ENCODE data around the gene CNTLN.
"Not testable (repeated sequence)": the region's sequence is repeated elsewhere in the genome, so short reads cannot be mapped to it uniquely, and the experiment has no call there.

Gene CNTLN

GRCh38 chr9:17491780-17492179 is 356.9 kb downstream of the CNTLN start:
- H3K9me3 ChIP-seq (ENCODE audit: control insufficient read depth, insufficient read depth, low read length): no peaks in the 10 kb centered on the region
- H3K4me1 ChIP-seq (ENCODE audit: control insufficient read depth, insufficient read depth, low read length): no peaks in the 10 kb centered on the region
- no peak overlapping the region for H3K27ac ChIP-seq (ENCODE audit: low read depth, low read length)
- H3K9ac ChIP-seq (ENCODE audit: low read depth, low read length): no peak overlapping the region
- H3K36me3 ChIP-seq (ENCODE audit: control insufficient read depth, insufficient read depth, low read length): no peaks in the 10 kb centered on the region
- no peak overlapping the region for H3K4me3 ChIP-seq (ENCODE audit: low read depth, low read length)
- no peaks in the 10 kb centered on the region for H3K27me3 ChIP-seq (ENCODE audit: control insufficient read depth, insufficient read depth, low read length)

- Histone ChIP-seq H3K9ac (ENCODE audit: low read depth, low read length) (no peak overlapping the region), H3K4me1 (ENCODE audit: control insufficient read depth, insufficient read depth, low read length) (no peaks in the 10 kb centered on the region), H3K27ac (ENCODE audit: low read depth, low read length) (no peak overlapping the region), H3K4me3 (ENCODE audit: low read depth, low read length) (no peak overlapping the region), H3K9me3 (ENCODE audit: control insufficient read depth, insufficient read depth, low read length) (no peaks in the 10 kb centered on the region), H3K27me3 (ENCODE audit: control insufficient read depth, insufficient read depth, low read length) (no peaks in the 10 kb centered on the region), H3K36me3 (ENCODE audit: control insufficient read depth, insufficient read depth, low read length) (no peaks in the 10 kb centered on the region)
Observed at GRCh38 chr9:17503196-17503595, 368.4 kb downstream of the CNTLN start.

- Histone ChIP-seq H3K27me3 (ENCODE audit: control insufficient read depth, insufficient read depth, low read length) (no peaks in the 10 kb centered on the region), H3K4me3 (ENCODE audit: low read depth, low read length) (no peak overlapping the region), H3K9ac (ENCODE audit: low read depth, low read length) (no peak overlapping the region), H3K27ac (ENCODE audit: low read depth, low read length) (no peak overlapping the region), H3K9me3 (ENCODE audit: control insufficient read depth, insufficient read depth, low read length) (no peaks in the 10 kb centered on the region), H3K36me3 (ENCODE audit: control insufficient read depth, insufficient read depth, low read length) (no peaks in the 10 kb centered on the region), H3K4me1 (ENCODE audit: control insufficient read depth, insufficient read depth, low read length) (no peaks in the 10 kb centered on the region)
Observed at GRCh38 chr9:17509151-17509550, 374.3 kb downstream of the CNTLN start.

- no peak overlapping the region for H3K9ac ChIP-seq (ENCODE audit: low read depth, low read length)
- no peak overlapping the region for H3K4me3 ChIP-seq (ENCODE audit: low read depth, low read length)
- H3K4me1 ChIP-seq (ENCODE audit: control insufficient read depth, insufficient read depth, low read length): no peaks in the 10 kb centered on the region
- H3K9me3 ChIP-seq (ENCODE audit: control insufficient read depth, insufficient read depth, low read length): no peaks in the 10 kb centered on the region
- no peaks in the 10 kb centered on the region for H3K36me3 ChIP-seq (ENCODE audit: control insufficient read depth, insufficient read depth, low read length)
- no peak overlapping the region for H3K27ac ChIP-seq (ENCODE audit: low read depth, low read length)
- H3K27me3 ChIP-seq (ENCODE audit: control insufficient read depth, insufficient read depth, low read length): no peaks in the 10 kb centered on the region
Observed at GRCh38 chr9:17509701-17510100, 374.9 kb downstream of the CNTLN start.

- Histone ChIP-seq H3K36me3 (ENCODE audit: control insufficient read depth, insufficient read depth, low read length) (no peaks in the 10 kb centered on the region), H3K27ac (ENCODE audit: low read depth, low read length) (peak overlapping the region; percentile 62), H3K4me1 (ENCODE audit: control insufficient read depth, insufficient read depth, low read length) (peaks cover 15% of the 10 kb centered on the region), H3K4me3 (ENCODE audit: low read depth, low read length) (no peak overlapping the region), H3K9ac (ENCODE audit: low read depth, low read length) (no peak overlapping the region), H3K9me3 (ENCODE audit: control insufficient read depth, insufficient read depth, low read length) (no peaks in the 10 kb centered on the region), H3K27me3 (ENCODE audit: control insufficient read depth, insufficient read depth, low read length) (no peaks in the 10 kb centered on the region)
Observed at GRCh38 chr9:17519761-17520160, 384.9 kb downstream of the CNTLN start.

DNA sequence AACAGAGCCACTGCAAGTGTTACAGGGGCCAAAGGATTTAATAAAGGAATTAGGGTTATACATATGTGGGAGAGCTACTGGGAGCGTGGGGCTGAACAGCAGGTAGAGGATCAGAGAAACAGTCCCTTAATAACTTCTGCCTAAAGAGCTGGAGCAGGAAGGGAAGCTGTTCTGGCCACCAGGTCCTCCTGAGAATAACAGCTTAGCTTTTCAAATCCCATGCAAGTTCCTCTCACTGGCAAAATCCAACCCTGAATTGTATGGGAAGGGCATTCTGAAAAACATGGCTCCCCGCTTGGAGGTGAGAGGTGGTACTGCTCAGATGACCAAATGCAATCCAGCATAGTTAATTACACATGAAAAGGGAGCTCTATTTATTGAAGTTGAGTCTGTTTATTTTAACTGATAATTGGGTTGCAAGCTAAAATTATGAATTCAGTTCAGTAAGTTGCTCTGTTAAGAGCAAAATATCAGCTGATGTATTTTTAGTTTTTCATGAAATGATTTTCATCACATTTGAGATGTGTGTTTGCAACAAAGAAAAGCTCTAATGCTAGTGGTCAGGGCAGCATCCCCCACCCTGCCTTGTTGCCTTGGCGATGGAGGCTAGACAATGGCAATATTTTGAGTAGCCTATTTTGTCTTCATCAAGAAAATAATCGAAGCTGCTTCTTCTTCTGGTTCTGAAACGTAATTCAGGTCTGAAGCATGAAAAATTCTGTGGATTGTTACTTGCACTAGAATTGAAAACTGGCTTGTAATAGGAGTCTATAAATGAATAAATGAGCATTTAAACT is 385.6 kb downstream of the CNTLN start:
- Histone ChIP-seq H3K27me3 (ENCODE audit: control insufficient read depth, insufficient read depth, low read length) (no peaks in the 10 kb centered on the region), H3K4me3 (ENCODE audit: low read depth, low read length) (no peak overlapping the region), H3K27ac (ENCODE audit: low read depth, low read length) (peak overlapping the region; percentile 62), H3K9me3 (ENCODE audit: control insufficient read depth, insufficient read depth, low read length) (no peaks in the 10 kb centered on the region), H3K36me3 (ENCODE audit: control insufficient read depth, insufficient read depth, low read length) (no peaks in the 10 kb centered on the region), H3K4me1 (ENCODE audit: control insufficient read depth, insufficient read depth, low read length) (peaks cover 15% of the 10 kb centered on the region), H3K9ac (ENCODE audit: low read depth, low read length) (no peak overlapping the region)

DNA sequence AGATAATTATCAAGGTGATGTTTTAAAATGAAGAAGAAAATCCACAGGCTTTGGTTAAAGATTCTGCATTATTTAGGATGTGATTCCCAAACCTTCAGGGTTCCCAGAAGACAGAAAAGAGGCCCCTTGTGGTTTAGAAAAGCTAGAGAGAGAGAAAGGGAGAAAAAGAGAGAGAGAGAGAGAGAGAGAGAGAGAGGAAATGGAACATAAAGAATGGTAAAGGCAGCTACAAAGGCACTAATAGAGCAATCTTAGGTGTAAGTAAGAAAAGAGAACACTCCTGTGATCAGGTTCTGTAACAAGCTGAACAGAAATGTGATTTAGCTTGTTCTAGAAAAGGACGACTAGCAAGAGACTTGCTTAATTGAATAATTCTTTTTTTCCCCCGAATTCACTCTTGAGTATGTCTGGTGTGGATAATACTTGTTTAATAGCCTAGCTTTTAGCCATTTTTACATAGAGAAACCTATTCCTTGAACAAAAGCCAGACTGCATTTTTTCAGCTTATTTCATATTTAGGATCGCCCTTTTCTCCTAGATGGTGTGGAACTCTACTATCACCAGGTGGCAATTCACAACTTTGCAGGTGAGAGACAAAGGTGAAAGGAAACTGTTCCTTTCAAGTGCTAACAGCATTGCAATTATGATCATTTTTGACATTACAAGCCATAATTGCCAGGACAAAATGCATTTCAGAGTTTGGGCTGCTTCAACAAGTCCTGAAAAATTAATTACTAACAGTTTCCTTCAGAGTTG is 386.4 kb downstream of the CNTLN start:
- Histone ChIP-seq H3K9me3 (ENCODE audit: control insufficient read depth, insufficient read depth, low read length) (no peaks in the 10 kb centered on the region), H3K4me1 (ENCODE audit: control insufficient read depth, insufficient read depth, low read length) (peaks cover 15% of the 10 kb centered on the region), H3K4me3 (ENCODE audit: low read depth, low read length) (no peak overlapping the region), H3K27me3 (ENCODE audit: control insufficient read depth, insufficient read depth, low read length) (no peaks in the 10 kb centered on the region), H3K9ac (ENCODE audit: low read depth, low read length) (no peak overlapping the region), H3K36me3 (ENCODE audit: control insufficient read depth, insufficient read depth, low read length) (no peaks in the 10 kb centered on the region), H3K27ac (ENCODE audit: low read depth, low read length) (no peak overlapping the region)

DNA sequence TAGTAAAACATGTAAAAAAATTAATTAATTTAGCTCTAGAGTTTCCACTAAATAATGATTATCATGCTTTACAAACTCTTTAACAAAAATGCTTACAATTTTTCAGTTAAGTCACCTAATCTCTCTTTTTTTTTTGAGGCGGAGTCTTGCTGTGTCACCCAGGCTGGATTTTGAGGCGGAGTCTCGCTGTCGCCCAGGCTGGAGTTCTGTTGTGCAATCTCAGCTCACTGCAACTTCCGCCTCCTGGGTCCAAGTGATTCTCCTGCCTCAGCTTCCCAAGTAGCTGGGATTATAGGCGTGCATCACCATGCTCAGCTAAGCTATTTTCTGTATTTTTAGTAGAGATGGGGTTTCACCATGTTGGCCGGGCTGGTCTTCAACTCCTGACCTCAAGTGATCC is 391.9 kb downstream of the CNTLN start:
- not testable (repeated sequence) for H3K27ac ChIP-seq (ENCODE audit: low read depth, low read length); H3K27me3 ChIP-seq (ENCODE audit: control insufficient read depth, insufficient read depth, low read length); H3K36me3 ChIP-seq (ENCODE audit: control insufficient read depth, insufficient read depth, low read length); H3K9ac ChIP-seq (ENCODE audit: low read depth, low read length); H3K9me3 ChIP-seq (ENCODE audit: control insufficient read depth, insufficient read depth, low read length); H3K4me1 ChIP-seq (ENCODE audit: control insufficient read depth, insufficient read depth, low read length); H3K4me3 ChIP-seq (ENCODE audit: low read depth, low read length)

GRCh38 chr9:17528859-17529258 is 394.0 kb downstream of the CNTLN start:
- Histone ChIP-seq H3K27ac (ENCODE audit: low read depth, low read length) (no peak overlapping the region), H3K27me3 (ENCODE audit: control insufficient read depth, insufficient read depth, low read length) (no peaks in the 10 kb centered on the region), H3K4me1 (ENCODE audit: control insufficient read depth, insufficient read depth, low read length) (peaks cover 2% of the 10 kb centered on the region; the same call in 1 of the 2 replicates), H3K9ac (ENCODE audit: low read depth, low read length) (no peak overlapping the region), H3K36me3 (ENCODE audit: control insufficient read depth, insufficient read depth, low read length) (no peaks in the 10 kb centered on the region), H3K4me3 (ENCODE audit: low read depth, low read length) (no peak overlapping the region), H3K9me3 (ENCODE audit: control insufficient read depth, insufficient read depth, low read length) (no peaks in the 10 kb centered on the region)

- H3K4me3 ChIP-seq (ENCODE audit: low read depth, low read length): no peak overlapping the region
- H3K9ac ChIP-seq (ENCODE audit: low read depth, low read length): 0 out of 2 replicates have a peak overlapping the region, but pooled peaks have one; percentile 24
Observed at GRCh38 chr9:17531642-17532254, 396.9 kb downstream of the CNTLN start.

DNA sequence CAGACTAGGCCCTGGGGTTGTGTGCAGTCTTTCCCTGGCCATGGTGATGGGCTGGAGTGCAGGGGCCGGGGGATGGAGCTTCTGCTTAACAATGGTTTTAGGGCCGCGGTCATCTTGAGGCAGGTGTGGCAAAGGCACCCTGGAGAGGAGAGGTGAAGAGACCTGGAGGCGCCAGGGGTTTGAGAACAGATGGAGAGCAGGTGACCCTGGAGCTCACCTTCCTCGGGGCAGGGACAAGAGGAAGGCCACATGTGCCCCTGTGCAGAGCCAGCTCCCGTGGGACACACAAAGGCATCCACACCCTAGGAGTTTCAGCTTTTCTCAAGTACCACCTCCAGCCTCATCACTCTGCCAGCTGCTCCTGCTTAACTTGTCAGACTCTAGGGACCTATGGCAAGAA is 397.6 kb downstream of the CNTLN start:
- Histone ChIP-seq H3K27me3 (ENCODE audit: control insufficient read depth, insufficient read depth, low read length) (no peaks in the 10 kb centered on the region), H3K27ac (ENCODE audit: low read depth, low read length) (no peak overlapping the region), H3K4me1 (ENCODE audit: control insufficient read depth, insufficient read depth, low read length) (peaks cover 2% of the 10 kb centered on the region; the same call in 1 of the 2 replicates), H3K9me3 (ENCODE audit: control insufficient read depth, insufficient read depth, low read length) (no peaks in the 10 kb centered on the region), H3K9ac (ENCODE audit: low read depth, low read length) (no peak overlapping the region), H3K36me3 (ENCODE audit: control insufficient read depth, insufficient read depth, low read length) (no peaks in the 10 kb centered on the region), H3K4me3 (ENCODE audit: low read depth, low read length) (no peak overlapping the region)

More at GRCh38 chr9:17531642-17532254, 396.9 kb downstream of the CNTLN start:
- Histone ChIP-seq H3K9me3 (ENCODE audit: control insufficient read depth, insufficient read depth, low read length) (no peaks in the 10 kb centered on the region), H3K4me1 (ENCODE audit: control insufficient read depth, insufficient read depth, low read length) (peaks cover 2% of the 10 kb centered on the region; the same call in 1 of the 2 replicates), H3K27me3 (ENCODE audit: control insufficient read depth, insufficient read depth, low read length) (no peaks in the 10 kb centered on the region), H3K36me3 (ENCODE audit: control insufficient read depth, insufficient read depth, low read length) (no peaks in the 10 kb centered on the region), H3K27ac (ENCODE audit: low read depth, low read length) (no peak overlapping the region)
